A673 (cell line): ENCODE data around the gene PISD. TPM values are rescaled to one million over a fixed set of nuclear protein-coding genes. Genes with fewer than 3 reads are reported as not detected.

Source experiments
- BruUV-seq: library from RNA; stranded (reverse); fragments of 400-500 nt; replicated peaks from 2 replicates; lab custom pipeline; 2021; lab: Mats Ljungman, UMichigan
- CTCF ChIA-PET: fragments of 300-600 bp; sonication (Branson Sonifier 250); formaldehyde crosslinking; loops from one replicate; lab custom pipeline; 2022; ENCODE audit warnings: antibody characterized with exemption; lab: Charles Lee
- POLR2A ChIA-PET: fragments of 300-600 bp; sonication (Branson Sonifier 250); formaldehyde crosslinking; loops from one replicate; lab custom pipeline; 2022; ENCODE audit warnings: antibody characterized with exemption; ENCODE audit not compliant: low non-redundant PET; lab: Charles Lee
- DNase-seq: peaks from one replicate; pipeline ENCODE4 v3.0.0-alpha.2; 2015; ENCODE audit warnings: low spot score
- H3K27ac ChIP-seq: fragments of 200-600 bp; sonication (generic); 2 replicates; pipeline ENCODE4 v1.5.1; 2016; ENCODE audit warnings: mixed run types, low read depth, mild to moderate bottlenecking, mixed read lengths, antibody characterized with exemption, low read length; ENCODE audit not compliant: poor library complexity, severe bottlenecking
- H3K27me3 ChIP-seq: fragments of 200-600 bp; sonication (generic); replicated peaks from 2 replicates; pipeline ENCODE4 v1.6.1; 2017; ENCODE audit warnings: mixed run types, low read depth, mild to moderate bottlenecking, mixed read lengths, antibody characterized with exemption, low read length; ENCODE audit not compliant: insufficient read depth, poor library complexity
- H3K36me3 ChIP-seq: fragments of 200-600 bp; sonication (generic); 2 replicates; pipeline ENCODE4 v1.6.1; 2016; ENCODE audit warnings: mixed run types, mild to moderate bottlenecking, mixed read lengths, antibody characterized with exemption, low read length; ENCODE audit not compliant: insufficient read depth, poor library complexity, severe bottlenecking
- H3K4me1 ChIP-seq: fragments of 200-600 bp; sonication (generic); 2 replicates; pipeline ENCODE4 v1.6.1; 2017; ENCODE audit warnings: mixed run types, mild to moderate bottlenecking, mixed read lengths, antibody characterized with exemption, low read length; ENCODE audit not compliant: insufficient read depth, poor library complexity, severe bottlenecking
- H3K4me3 ChIP-seq: fragments of 200-600 bp; sonication (generic); 2 replicates; pipeline ENCODE4 v1.5.1; 2016; ENCODE audit warnings: low read depth, mixed run types, mild to moderate bottlenecking, mixed read lengths, low read length; ENCODE audit not compliant: poor library complexity, severe bottlenecking
- H3K9me3 ChIP-seq: fragments of 200-600 bp; sonication (generic); 2 replicates; pipeline ENCODE4 v1.6.1; 2016; ENCODE audit warnings: mixed run types, low read depth, mild to moderate bottlenecking, mixed read lengths, antibody characterized with exemption, low read length; ENCODE audit not compliant: poor library complexity, severe bottlenecking
- EZH2 ChIP-seq: fragments of 200-600 bp; sonication (generic); IDR thresholded peaks from 2 replicates; pipeline ENCODE4 v1.6.1; 2017; ENCODE audit warnings: borderline replicate concordance, low read depth, mild to moderate bottlenecking, mixed read lengths, antibody characterized with exemption, low read length; ENCODE audit not compliant: poor library complexity, severe bottlenecking
- intact Hi-C: fragments of 100-400 bp; cut with micrococcal nuclease; formaldehyde crosslinking; loops from one replicate; pipeline ENCODE4 v1.10.0; 2022; ENCODE audit not compliant: unreplicated experiment
- total RNA-seq: library from RNA; stranded (reverse); gene quantifications from 2 replicates; pipeline ENCODE4 v1.2.3, GENCODE V29; 2021
- TF ChIP-seq, protein P1 (sequence below): fragments of 300-800, 200-600 bp; sonication (generic); conservative IDR thresholded peaks from 2 replicates; pipeline ENCODE4 v1.5.1; 2017; ENCODE audit warnings: low read depth, mild to moderate bottlenecking, antibody characterized with exemption, low read length, moderate library complexity, mixed read lengths

PISD gene
- total RNA-seq, 1 experiment from 2014 or later: 39.0 TPM

GRCh38 chr22:31647066-31647465 lies 14.9 kb downstream of the PISD start:
- Histone ChIP-seq H3K27me3 (no peaks in the 10 kb centered on the region), H3K4me1 (no peaks in the 10 kb centered on the region), H3K9me3 (no peaks in the 10 kb centered on the region), H3K27ac (no peak overlapping the region), H3K36me3 (peaks cover 6% of the 10 kb centered on the region), H3K4me3 (no peak overlapping the region)
- ChIA-PET CTCF (no interaction called here), POLR2A (no interaction called here)
- intact Hi-C loops: no loop called here
- TF ChIP-seq, protein P1, sequence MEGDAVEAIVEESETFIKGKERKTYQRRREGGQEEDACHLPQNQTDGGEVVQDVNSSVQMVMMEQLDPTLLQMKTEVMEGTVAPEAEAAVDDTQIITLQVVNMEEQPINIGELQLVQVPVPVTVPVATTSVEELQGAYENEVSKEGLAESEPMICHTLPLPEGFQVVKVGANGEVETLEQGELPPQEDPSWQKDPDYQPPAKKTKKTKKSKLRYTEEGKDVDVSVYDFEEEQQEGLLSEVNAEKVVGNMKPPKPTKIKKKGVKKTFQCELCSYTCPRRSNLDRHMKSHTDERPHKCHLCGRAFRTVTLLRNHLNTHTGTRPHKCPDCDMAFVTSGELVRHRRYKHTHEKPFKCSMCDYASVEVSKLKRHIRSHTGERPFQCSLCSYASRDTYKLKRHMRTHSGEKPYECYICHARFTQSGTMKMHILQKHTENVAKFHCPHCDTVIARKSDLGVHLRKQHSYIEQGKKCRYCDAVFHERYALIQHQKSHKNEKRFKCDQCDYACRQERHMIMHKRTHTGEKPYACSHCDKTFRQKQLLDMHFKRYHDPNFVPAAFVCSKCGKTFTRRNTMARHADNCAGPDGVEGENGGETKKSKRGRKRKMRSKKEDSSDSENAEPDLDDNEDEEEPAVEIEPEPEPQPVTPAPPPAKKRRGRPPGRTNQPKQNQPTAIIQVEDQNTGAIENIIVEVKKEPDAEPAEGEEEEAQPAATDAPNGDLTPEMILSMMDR: no peak
- TF ChIP-seq EZH2: no peak
- DNase-seq: no peak
- no TSS peak for BruUV-seq

GRCh38 chr22:31646186-31647019 lies 15.6 kb downstream of the PISD start:
- no peak for DNase-seq
- ChIA-PET CTCF (no interaction called here), POLR2A (no interaction called here)
- Histone ChIP-seq H3K4me3 (no peak overlapping the region), H3K36me3 (peaks cover 6% of the 10 kb centered on the region), H3K27me3 (no peaks in the 10 kb centered on the region), H3K9me3 (no peaks in the 10 kb centered on the region), H3K27ac (no peak overlapping the region), H3K4me1 (no peaks in the 10 kb centered on the region)
- TF ChIP-seq EZH2: no peak
- TF ChIP-seq, protein P1: no peak
- intact Hi-C loops: no loop called here
- BruUV-seq: no TSS peak

- intact Hi-C loops: loop anchor here (10.0 kb wide), 1 partner anchor 185 kb away; no protein-coding TSS in a partner anchor
- no peak for TF ChIP-seq EZH2
- TF ChIP-seq, protein P1: no peak
- no peaks in the 10 kb centered on the region for H3K36me3 ChIP-seq
- H3K4me1 ChIP-seq: no peaks in the 10 kb centered on the region
- H3K27me3 ChIP-seq: no peaks in the 10 kb centered on the region
- H3K9me3 ChIP-seq: no peaks in the 10 kb centered on the region
- BruUV-seq: no TSS peak
- ChIA-PET CTCF (interaction anchor here (0.6 to 1.2 kb wide), 2 partner anchors 18 to 339 kb away, joined by 3 to 4 read pairs; no protein-coding TSS in a partner anchor), POLR2A (no interaction called here)
- no peak for DNase-seq
- H3K27ac ChIP-seq: no peak overlapping the region
- H3K4me3 ChIP-seq: no peak overlapping the region
Measured at GRCh38 chr22:31639436-31640039, 22.5 kb downstream of the PISD start.
